K562 (cell line): ENCODE measurements around the gene MID1IP1. TPM values are rescaled to one million over a fixed set of nuclear protein-coding genes. Genes with fewer than 3 reads are reported as not detected.

ENCODE experiments used
- GTF2A2 ChIP-seq: IDR thresholded peaks from 2 replicates; pipeline ENCODE4 v1.6.1; 2016; ENCODE audit warnings: mild to moderate bottlenecking, missing genetic modification characterization, missing compliant biosample characterization
- MEF2D ChIP-seq: conservative IDR thresholded peaks from 2 replicates; pipeline ENCODE4 v1.6.1; 2016; ENCODE audit warnings: low read depth, missing genetic modification characterization, missing compliant biosample characterization
- RAD51 ChIP-seq: fragments of 450-650 bp; IDR thresholded peaks from 2 replicates; pipeline ENCODE4 v1.7.1; 2016; ENCODE audit warnings: low read depth, mild to moderate bottlenecking, borderline replicate concordance
- RBM34 ChIP-seq: fragments of 200-400 bp; formaldehyde crosslinking; IDR thresholded peaks from 2 replicates; pipeline ENCODE4 v1.6.1; 2018; ENCODE audit warnings: low read length, borderline replicate concordance; ENCODE audit not compliant: insufficient read depth
- ZBTB40 ChIP-seq, 2 experiments: fragments of 450-650 bp in 1 of 2; sonication (generic) in 1 of 2; formaldehyde crosslinking in 1 of 2; IDR thresholded peaks; 2 replicates each; pipeline versions ENCODE4 v1.7.1 to v1.9.0; 2016 to 2022; ENCODE audit warnings: inconsistent platforms in 1 of 2, mild to moderate bottlenecking in 1 of 2, missing genetic modification reagents in 1 of 2
- ZNF197 ChIP-seq: fragments of 200-800 bp; sonication (Bioruptor generic); IDR thresholded peaks from 2 replicates; pipeline ENCODE4 v1.6.1; 2016; ENCODE audit warnings: low read depth, missing genetic modification characterization, missing compliant biosample characterization
- ZNF318 ChIP-seq, 2 experiments: fragments of 450-650 bp; IDR thresholded peaks; 2 replicates each; pipeline ENCODE4 v1.6.1; 2016; ENCODE audit warnings: mild to moderate bottlenecking in 2 of 2, borderline replicate concordance in 1 of 2, low read depth in 1 of 2, moderate library complexity in 1 of 2
- ZNF512 ChIP-seq: IDR thresholded peaks from 2 replicates; pipeline ENCODE4 v1.6.1; 2016; ENCODE audit warnings: missing genetic modification characterization, missing compliant biosample characterization
- polyA plus RNA-seq, 8 experiments: library from polyadenylated mRNA; depleted of rRNA in 4 of 8; stranded (reverse) in 5 of 8; unstranded in 3 of 8; fragments of >200 nt; fragmentation: Nextera tagmentation in 2 of 8; fragmentation: Illumina TruSeq in 1 of 8; extraction: Ambion mirVana in 2 of 8; extraction: Trizol in 1 of 8; gene quantifications; 2 replicates each; pipeline versions ENCODE4 v1.2.1 to v1.2.3, GENCODE V29; 2011 to 2014; ENCODE audit warnings: inconsistent platforms in 1 of 8, missing spikeins in 1 of 8
- total RNA-seq, 7 experiments: library from RNA; depleted of rRNA in 6 of 7; stranded (reverse); fragments of >200 nt in 6 of 7; fragmentation: Illumina TruSeq in 2 of 7; extraction: Trizol in 2 of 7; gene quantifications; 2 replicates each; pipeline versions ENCODE4 v1.2.1 to v1.2.3, GENCODE V29; 2011 to 2021; ENCODE audit warnings: low replicate concordance in 1 of 7

The MID1IP1 gene
- total and polyA plus RNA-seq, 9 of the 15 experiments (the other 6 are each of a cell fraction or from before 2014, with no cell fraction given) = 0.51 to 102 (median 27.5) TPM

DNA sequence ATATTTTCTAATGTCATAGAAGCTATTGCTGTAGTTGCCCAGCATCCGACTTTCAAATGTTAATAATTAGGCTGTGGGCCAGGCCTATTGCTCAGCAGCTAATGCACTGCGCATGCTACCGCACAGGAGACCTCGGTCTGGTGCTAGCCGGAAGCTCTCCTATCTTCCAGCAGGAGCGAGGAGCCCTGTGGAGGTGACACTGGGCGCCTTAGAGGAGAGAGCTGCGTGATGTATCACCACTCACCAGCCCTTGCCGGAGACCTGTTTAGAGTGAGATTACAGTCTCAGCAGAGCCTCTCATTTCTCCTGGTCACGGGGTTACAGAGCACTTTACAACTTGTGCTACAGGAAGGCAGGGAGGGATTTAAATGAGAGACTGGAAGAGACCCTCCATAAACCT, 31.1 kb upstream of the MID1IP1 start (continued):
- TF ChIP-seq ZNF318 (IDR thresholded peaks at IDR 0.05; ENCODE audit: borderline replicate concordance in 1 of 2, low read depth in 1 of 2) (no peak), MEF2D (tag) (no peak), ZNF197 (CRISPR knock-in tag) (no peak), ZNF512 (no peak), ZBTB40 (IDR thresholded peaks at IDR 0.05) (0 out of 2 replicates have a peak, but pooled peaks have one; percentile 39), ZBTB40 (CRISPR knock-in tag; IDR thresholded peaks at IDR 0.05) (no peak), GTF2A2 (tag) (no peak), RAD51 (peak; percentile 56; the same call in 1 of the 2 replicates), RBM34 (no peak)
